Measurements from ENCODE around the gene CPNE8. TPM values are rescaled to one million over a fixed set of nuclear protein-coding genes. Genes with fewer than 3 reads are reported as not detected.

CPNE8 gene
- total RNA-seq, 2 experiments from 2014 or later, result 1.4 to 1.7 TPM

DNA sequence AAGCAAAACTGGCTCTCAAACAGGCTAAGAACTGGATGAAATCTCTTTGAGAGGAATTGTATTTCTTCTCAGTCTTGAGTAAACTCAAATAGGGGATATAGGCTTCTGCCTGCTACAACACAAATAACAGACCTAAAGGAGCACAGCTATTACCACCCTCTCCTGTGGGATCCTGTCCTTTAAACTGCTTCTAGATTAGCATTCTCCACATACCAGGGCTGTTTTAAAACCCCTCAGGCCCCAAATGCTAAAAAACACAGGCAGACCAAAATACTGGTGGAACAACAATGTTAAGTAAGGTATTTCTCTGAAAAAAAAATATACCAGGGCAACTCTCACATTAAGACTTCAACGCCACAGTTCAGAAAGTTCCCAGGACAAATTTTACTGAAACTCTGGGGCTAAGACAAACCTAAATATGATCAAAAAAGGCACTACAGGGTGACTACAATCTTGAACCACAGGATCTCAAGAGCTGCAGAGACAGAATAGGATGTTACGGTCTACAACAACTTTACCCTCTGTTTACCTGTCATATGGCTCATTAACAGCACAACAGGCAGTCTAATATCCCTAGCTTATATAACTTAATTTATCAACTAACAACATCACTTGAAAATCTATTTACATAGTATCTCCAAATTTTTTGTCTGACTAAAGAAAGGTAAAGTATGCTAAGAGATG lies 7.2 kb downstream of the CPNE8 start:
- Mint-ChIP-seq H3K27me3 (peaks cover 2% of the 10 kb centered on the region), H3K4me3 (no peak overlapping the region), H3K27ac (no peak overlapping the region), H3K9me3 (no peaks in the 10 kb centered on the region), H3K4me1 (ENCODE audit: low read depth) (no peaks in the 10 kb centered on the region), H3K36me3 (ENCODE audit: low read depth) (no peaks in the 10 kb centered on the region)
- ATAC-seq, result no peak
- DNase-seq, result no peak
- TF ChIP-seq, protein P1, sequence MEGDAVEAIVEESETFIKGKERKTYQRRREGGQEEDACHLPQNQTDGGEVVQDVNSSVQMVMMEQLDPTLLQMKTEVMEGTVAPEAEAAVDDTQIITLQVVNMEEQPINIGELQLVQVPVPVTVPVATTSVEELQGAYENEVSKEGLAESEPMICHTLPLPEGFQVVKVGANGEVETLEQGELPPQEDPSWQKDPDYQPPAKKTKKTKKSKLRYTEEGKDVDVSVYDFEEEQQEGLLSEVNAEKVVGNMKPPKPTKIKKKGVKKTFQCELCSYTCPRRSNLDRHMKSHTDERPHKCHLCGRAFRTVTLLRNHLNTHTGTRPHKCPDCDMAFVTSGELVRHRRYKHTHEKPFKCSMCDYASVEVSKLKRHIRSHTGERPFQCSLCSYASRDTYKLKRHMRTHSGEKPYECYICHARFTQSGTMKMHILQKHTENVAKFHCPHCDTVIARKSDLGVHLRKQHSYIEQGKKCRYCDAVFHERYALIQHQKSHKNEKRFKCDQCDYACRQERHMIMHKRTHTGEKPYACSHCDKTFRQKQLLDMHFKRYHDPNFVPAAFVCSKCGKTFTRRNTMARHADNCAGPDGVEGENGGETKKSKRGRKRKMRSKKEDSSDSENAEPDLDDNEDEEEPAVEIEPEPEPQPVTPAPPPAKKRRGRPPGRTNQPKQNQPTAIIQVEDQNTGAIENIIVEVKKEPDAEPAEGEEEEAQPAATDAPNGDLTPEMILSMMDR (IDR thresholded peaks at IDR 0.05), result no peak
- CTCF ChIA-PET, result interaction anchor here (2.0 kb wide), 1 partner anchor 11 kb away, joined by 5 read pairs; no protein-coding TSS in a partner anchor
- POLR2A ChIA-PET, result no interaction called here
- intact Hi-C loops (cut with micrococcal nuclease), result no loop called here

DNA sequence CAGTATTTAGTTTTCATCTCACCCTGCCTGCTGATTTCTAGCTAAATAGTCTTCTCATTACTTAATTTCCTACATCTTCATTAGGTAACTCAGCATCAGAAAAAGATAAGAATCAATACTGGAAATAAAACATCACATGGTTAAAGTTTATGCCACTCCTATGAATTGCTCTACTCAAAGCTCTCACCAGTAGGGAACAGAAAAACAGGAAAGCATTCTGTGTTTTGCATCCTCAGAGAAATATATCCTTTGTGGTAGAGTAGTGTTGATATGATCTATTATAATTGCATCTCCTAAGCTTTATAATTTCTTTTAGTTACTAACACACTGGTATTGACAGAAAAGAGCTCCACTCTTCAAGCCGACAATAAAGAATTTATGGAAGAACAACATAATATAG lies 9.9 kb downstream of the CPNE8 start:
- no peak for ATAC-seq
- H3K4me3 Mint-ChIP-seq, result no peak overlapping the region
- peaks cover 2% of the 10 kb centered on the region for H3K27me3 Mint-ChIP-seq
- ChIA-PET POLR2A (interaction anchor here (0.8 kb wide), 1 partner anchor 37 kb away, joined by 3 read pairs; no protein-coding TSS in a partner anchor), CTCF (interaction anchor here (2.3 to 2.4 kb wide), 2 partner anchors 10 to 11 kb away, joined by 4 to 9 read pairs; partner anchors contain the start of gene CPNE8)
- no peak for DNase-seq
- no peaks in the 10 kb centered on the region for H3K36me3 Mint-ChIP-seq (ENCODE audit: low read depth)
- H3K27ac Mint-ChIP-seq, result no peak overlapping the region
- TF ChIP-seq, protein P1 (IDR thresholded peaks at IDR 0.05), result no peak
- H3K9me3 Mint-ChIP-seq, result no peaks in the 10 kb centered on the region
- no peaks in the 10 kb centered on the region for H3K4me1 Mint-ChIP-seq (ENCODE audit: low read depth)
- intact Hi-C loops (cut with micrococcal nuclease), result no loop called here

DNA sequence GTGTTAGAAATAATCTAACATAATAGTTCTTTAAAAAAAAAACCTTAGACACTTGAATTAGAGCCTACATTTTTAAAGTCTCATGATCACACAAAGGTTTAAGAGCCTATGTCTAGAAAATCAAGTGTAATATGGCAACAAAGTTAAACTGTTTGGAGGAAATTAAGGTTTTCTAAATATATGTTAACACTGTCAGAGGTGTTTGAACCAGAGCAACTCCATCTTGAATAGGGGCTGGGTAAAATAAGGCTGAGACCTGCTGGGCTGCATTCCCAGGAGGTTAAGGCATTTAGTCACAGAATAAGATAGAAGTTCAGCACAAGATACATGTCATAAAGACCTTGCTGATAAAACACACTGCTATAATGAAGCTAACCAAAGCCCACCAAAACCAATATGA lies 12.4 kb downstream of the CPNE8 start:
- intact Hi-C loops (cut with micrococcal nuclease), result no loop called here
- no peak overlapping the region for H3K27ac Mint-ChIP-seq

DNA sequence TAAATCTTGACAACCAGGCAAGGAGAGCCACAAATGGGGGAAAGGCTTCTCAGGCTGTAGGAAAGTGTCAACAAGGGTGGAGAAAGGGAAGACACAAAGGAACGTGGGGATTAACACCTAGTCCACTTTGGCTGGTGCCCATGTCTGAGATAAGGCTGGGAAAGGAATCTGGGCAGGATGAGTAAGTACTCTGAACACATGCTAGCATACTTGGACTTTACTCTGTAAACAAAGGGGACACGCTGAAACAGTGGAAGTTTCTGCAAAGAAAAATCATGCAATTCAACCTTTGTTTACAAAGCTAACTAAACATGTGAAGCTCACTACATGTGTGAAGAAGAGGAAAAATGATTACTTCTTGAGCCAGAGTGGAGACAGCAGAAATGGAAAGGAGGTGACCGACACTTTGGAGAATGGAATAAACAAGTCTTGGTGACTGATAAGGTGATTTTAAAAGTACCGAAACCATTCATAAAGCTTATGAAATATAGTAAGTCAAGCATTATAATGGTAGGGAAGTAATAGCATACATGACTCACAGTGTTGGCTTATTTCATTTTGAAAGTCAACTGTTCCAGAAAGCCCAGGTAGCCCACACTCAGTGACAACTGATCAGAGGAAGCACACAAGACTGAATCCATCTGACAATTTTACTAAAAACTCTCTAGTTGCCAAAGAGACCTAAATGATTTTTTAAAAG lies 13.2 kb downstream of the CPNE8 start:
- TF ChIP-seq, protein P1 (IDR thresholded peaks at IDR 0.05), result no peak
- DNase-seq (no peak), ATAC-seq (no peak)
- ChIA-PET POLR2A (no interaction called here), CTCF (no interaction called here)
- H3K27ac Mint-ChIP-seq, result no peak overlapping the region
- H3K4me3 Mint-ChIP-seq, result no peak overlapping the region
- H3K27me3 Mint-ChIP-seq, result no peaks in the 10 kb centered on the region
- intact Hi-C loops (cut with micrococcal nuclease), result no loop called here
- H3K9me3 Mint-ChIP-seq, result no peaks in the 10 kb centered on the region
- no peaks in the 10 kb centered on the region for H3K36me3 Mint-ChIP-seq (ENCODE audit: low read depth)
- H3K4me1 Mint-ChIP-seq (ENCODE audit: low read depth), result no peaks in the 10 kb centered on the region

More for the DNA sequence above, 12.4 kb downstream of the CPNE8 start:
- no peak for ATAC-seq
- Mint-ChIP-seq H3K36me3 (ENCODE audit: low read depth) (no peaks in the 10 kb centered on the region), H3K4me3 (no peak overlapping the region), H3K27me3 (no peaks in the 10 kb centered on the region), H3K9me3 (no peaks in the 10 kb centered on the region), H3K4me1 (ENCODE audit: low read depth) (no peaks in the 10 kb centered on the region)
- ChIA-PET POLR2A (no interaction called here), CTCF (no interaction called here)
- TF ChIP-seq, protein P1 (IDR thresholded peaks at IDR 0.05), result no peak
- DNase-seq, result no peak

Measured in activated CD8-positive, alpha-beta T cell treated with anti-CD3 and anti-CD28 coated beads for 36 hours (primary cell).